Measurements from ENCODE around the gene MEIOC. TPM values are rescaled to one million over a fixed set of nuclear protein-coding genes. Genes with fewer than 3 reads are reported as not detected.

The MEIOC gene
- 0.24 and 0.91 TPM in 2 replicates for total RNA-seq

DNA sequence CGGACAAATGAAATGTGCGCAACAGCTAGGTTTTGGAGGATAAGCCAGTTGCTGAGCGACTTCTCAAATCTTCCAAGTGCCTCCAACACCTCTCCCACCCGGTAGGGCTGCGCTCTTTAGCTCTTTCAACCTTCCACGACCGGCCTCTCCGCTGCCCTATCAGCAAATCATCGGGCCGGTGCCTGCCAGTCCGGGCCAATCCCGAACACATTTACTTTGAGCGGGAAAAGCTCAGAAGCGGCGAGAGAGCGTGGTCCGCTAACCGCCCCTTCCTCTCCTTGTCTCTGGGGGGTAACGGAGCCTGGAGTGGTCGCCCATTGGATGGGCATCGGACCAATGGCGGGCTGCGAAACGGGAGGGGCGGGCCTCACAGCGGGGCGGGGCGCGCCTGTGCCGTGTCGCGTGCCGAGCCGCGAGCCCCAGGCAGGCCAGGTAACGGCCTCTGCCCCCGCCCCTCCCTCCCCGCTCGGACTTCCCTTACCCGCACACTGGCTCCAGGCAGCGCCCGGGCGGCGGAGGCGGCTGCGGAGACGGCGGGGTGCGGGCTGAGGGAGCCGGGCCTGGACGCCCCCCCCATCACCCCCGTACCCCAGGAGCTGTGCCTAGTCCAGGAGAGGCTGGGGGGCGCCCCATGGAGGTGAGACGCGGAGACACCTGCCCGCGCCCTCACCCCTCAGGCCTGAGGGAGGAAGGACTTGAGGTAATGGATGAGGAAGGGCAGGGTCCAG is at the start of gene MEIOC:
Gene MEIOC, plus strand, starts transcription at position 486 of the 728 bp plus-strand sequence. Its CDS starts 146 bp downstream, at position 632.
- H3K27ac Mint-ChIP-seq, result no peak within 1 kb of the TSS
- peak; percentile 27 for DNase-seq
- TF ChIP-seq, protein P1, sequence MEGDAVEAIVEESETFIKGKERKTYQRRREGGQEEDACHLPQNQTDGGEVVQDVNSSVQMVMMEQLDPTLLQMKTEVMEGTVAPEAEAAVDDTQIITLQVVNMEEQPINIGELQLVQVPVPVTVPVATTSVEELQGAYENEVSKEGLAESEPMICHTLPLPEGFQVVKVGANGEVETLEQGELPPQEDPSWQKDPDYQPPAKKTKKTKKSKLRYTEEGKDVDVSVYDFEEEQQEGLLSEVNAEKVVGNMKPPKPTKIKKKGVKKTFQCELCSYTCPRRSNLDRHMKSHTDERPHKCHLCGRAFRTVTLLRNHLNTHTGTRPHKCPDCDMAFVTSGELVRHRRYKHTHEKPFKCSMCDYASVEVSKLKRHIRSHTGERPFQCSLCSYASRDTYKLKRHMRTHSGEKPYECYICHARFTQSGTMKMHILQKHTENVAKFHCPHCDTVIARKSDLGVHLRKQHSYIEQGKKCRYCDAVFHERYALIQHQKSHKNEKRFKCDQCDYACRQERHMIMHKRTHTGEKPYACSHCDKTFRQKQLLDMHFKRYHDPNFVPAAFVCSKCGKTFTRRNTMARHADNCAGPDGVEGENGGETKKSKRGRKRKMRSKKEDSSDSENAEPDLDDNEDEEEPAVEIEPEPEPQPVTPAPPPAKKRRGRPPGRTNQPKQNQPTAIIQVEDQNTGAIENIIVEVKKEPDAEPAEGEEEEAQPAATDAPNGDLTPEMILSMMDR (IDR thresholded peaks at IDR 0.05), result no peak
- H3K4me1 Mint-ChIP-seq, result peaks cover 2% of the 10 kb centered on the region
- POLR2A ChIA-PET, result interaction anchor here (0.5 to 1.1 kb wide), 2 partner anchors 33 to 1346 kb away, joined by 4 to 6 read pairs; partner anchors contain the start of gene CCDC43
- CTCF ChIA-PET, result interaction anchor here (1.0 kb wide), 1 partner anchor 122 kb away, joined by 3 read pairs; no protein-coding TSS in a partner anchor
- no peaks in the 10 kb centered on the region for H3K9me3 Mint-ChIP-seq
- H3K27me3 Mint-ChIP-seq, result peaks cover 19% of the 10 kb centered on the region
- H3K36me3 Mint-ChIP-seq (ENCODE audit: low read depth), result no peaks in the 10 kb centered on the region
- H3K4me3 Mint-ChIP-seq, result peak within 1 kb of the TSS; percentile 79
- peak; percentile 96 for ATAC-seq (ENCODE audit: low read depth)
- intact Hi-C loops (cut with micrococcal nuclease), result loop anchor here (1.0 kb wide), 1 partner anchor 99 kb away; the partner anchor contains the start of gene FZD2

DNA sequence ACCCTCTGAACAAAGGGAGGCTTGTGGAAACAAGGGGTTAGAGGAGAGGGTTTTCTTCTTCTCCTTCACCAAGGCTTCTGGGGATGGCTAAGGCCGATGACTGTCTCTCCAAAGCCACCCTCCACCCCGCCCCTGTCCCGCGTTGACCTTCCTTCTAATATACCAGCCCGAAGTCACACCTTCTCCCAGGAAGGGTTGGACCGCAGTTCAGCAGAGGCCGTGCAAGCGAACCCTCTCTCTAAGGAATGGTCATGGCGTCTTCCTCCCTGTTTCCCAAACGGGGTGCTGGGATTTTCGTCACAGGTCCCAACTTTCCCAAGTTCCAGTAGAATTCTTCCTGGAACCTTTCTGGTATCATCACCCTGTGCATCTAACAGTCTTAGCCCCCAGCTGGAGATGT is 49.6 kb upstream of the MEIOC start:
- ChIA-PET POLR2A (no interaction called here), CTCF (no interaction called here)
- intact Hi-C loops (cut with micrococcal nuclease), result no loop called here
- ATAC-seq (ENCODE audit: low read depth) (no peak), DNase-seq (no peak)
- H3K9me3 Mint-ChIP-seq, result no peaks in the 10 kb centered on the region
- H3K36me3 Mint-ChIP-seq (ENCODE audit: low read depth), result no peaks in the 10 kb centered on the region
- no peak overlapping the region for H3K27ac Mint-ChIP-seq
- TF ChIP-seq, protein P1 (IDR thresholded peaks at IDR 0.05), result no peak
- H3K27me3 Mint-ChIP-seq, result peaks cover 14% of the 10 kb centered on the region
- no peaks in the 10 kb centered on the region for H3K4me1 Mint-ChIP-seq
- no peak overlapping the region for H3K4me3 Mint-ChIP-seq

DNA sequence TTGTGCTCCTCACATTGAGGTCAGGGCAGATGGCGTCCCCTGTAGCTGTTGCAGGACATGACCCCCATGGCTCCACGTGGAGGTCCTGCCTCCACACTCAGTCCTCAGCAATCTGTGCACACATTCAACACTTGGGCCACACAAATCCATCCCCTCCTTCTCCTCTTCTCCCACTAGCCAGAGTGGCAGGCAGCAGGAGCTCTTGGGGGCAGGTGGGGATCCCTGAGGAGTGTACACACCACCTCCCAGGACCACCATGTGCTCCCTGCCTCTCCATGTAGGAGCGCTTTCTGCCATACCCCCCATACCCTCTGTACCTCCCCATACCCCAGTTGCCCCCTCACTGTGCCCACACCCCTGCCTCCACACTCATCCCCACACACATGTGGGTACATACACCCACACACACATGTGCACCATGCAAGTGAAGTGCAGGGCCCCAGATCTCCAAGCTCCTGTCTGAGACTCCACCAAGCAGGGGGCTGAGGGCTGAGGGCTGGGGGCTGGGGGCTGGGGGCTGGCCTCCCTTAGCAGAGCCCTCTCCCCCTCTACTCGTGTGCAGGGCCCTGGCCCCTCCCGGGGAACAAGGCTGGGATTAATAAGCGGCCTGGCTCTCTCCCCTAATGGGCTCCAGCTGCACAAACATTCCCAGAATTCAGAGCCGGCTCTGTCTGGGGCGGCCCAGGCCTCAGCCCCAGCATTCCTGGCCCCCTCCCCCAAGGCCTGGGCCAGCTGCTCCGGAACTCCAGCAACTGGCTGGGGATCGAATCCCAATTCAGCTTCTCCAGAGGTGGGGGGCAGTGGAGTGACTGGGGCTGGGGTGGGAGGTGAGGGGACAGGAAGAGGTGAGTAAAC is 48.2 kb upstream of the MEIOC start:
- DNase-seq (no peak), ATAC-seq (ENCODE audit: low read depth) (no peak)
- Mint-ChIP-seq H3K4me3 (no peak overlapping the region), H3K4me1 (no peaks in the 10 kb centered on the region), H3K27me3 (peaks cover 18% of the 10 kb centered on the region), H3K9me3 (no peaks in the 10 kb centered on the region), H3K27ac (no peak overlapping the region), H3K36me3 (ENCODE audit: low read depth) (no peaks in the 10 kb centered on the region)
- POLR2A ChIA-PET, result no interaction called here
- TF ChIP-seq, protein P1 (IDR thresholded peaks at IDR 0.05), result no peak
- CTCF ChIA-PET, result no interaction called here
- intact Hi-C loops (cut with micrococcal nuclease), result no loop called here

DNA sequence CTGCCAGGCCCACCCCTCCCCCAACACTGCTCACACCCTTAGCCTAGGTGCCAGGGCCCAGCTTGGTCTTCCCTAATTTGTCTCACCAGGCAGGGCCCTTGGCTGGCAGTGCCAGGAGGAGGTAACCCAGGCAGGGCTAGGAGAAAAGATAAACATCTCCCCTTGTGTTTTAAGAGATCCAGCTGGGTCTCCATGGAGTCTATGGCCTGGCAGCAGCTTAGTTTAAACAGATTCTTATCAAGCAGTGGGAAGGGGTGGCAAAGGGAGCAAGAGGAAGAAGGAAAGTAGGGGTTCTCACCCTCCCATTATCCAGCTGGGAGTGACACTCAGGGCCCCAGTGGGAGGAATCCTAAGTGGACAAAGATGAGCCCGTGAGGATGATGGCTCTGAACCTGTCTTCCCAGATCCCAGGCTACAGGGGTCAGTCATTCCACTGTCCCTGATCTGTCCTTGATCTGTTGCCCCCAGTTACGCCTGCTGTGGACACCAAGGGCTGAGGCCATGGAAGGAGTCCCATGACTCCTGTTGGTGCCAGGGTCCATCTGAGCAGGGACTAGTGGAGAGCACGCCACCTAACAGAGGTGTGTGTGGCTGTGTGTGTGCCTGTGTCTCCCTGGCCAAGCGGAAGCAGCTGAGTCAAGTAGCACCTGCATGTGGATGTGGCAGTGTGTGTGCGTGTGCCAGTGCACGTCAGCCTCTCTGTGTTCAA is 47.4 kb upstream of the MEIOC start:
- H3K9me3 Mint-ChIP-seq, result no peaks in the 10 kb centered on the region
- H3K4me1 Mint-ChIP-seq, result peaks cover under 1% of the 10 kb centered on the region
- no peaks in the 10 kb centered on the region for H3K36me3 Mint-ChIP-seq (ENCODE audit: low read depth)
- TF ChIP-seq, protein P1 (IDR thresholded peaks at IDR 0.05), result no peak
- no peak overlapping the region for H3K27ac Mint-ChIP-seq
- POLR2A ChIA-PET, result no interaction called here
- no peak overlapping the region for H3K4me3 Mint-ChIP-seq
- intact Hi-C loops (cut with micrococcal nuclease), result no loop called here
- CTCF ChIA-PET, result interaction anchor here (0.6 kb wide), 1 partner anchor 76 kb away, joined by 4 read pairs; no protein-coding TSS in a partner anchor
- peaks cover 17% of the 10 kb centered on the region for H3K27me3 Mint-ChIP-seq
- ATAC-seq (ENCODE audit: low read depth) (no peak), DNase-seq (no peak)

Data from activated B cell treated with CpG ODN at 0.5 μM for 24 hours (primary cell).